ENCODE measurements around the gene SLIT3. TPM values are rescaled to one million over a fixed set of nuclear protein-coding genes. Genes with fewer than 3 reads are reported as not detected.

The SLIT3 gene
- total RNA-seq, 8 experiments from 2014 or later: 6.1 to 159 (median 64.4) TPM

DNA sequence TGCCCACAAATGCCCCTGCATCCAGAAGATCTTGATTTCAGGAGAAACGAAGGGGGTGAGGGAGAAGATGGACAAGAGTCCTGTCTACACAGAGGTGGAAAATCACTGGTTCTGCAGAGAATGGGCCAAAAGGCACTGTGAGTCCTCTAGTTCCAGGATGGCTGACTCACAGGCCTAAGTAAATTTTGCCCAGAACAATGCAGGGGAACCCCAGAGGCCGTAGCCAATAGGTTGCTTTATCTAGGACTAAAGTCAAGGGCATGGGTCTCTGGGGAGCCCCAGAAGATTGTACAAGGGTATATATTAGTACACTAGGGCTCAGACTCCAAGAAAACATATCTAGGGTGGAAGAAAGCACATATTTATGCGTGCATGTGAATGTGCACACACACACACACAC, 98.0 kb downstream of the SLIT3 start:
- peaks cover 3 to 8% of the 10 kb centered on the region in 2 donors for H3K4me1 ChIP-seq (replicated peaks in 1 of 2)
- H3K4me3 ChIP-seq: no peak overlapping the region
- H3K27ac ChIP-seq: no peak overlapping the region
- 80 to 100% (median 87%) methylated on average over 1 to 3 of the region's 3 CpGs; no CpG with 5 or more reads in 5 of the 10 experiments for WGBS, 10 experiments
- in situ Hi-C loops (cut with MboI; ENCODE audit: low pct_unique_long_range_greater_than_20kb in 2 of 9, low sequenced_read_pairs in 9 of 9, unreplicated experiment in 9 of 9): no loop called here
- no peak for ATAC-seq (replicated peaks in 6 of 8)

DNA sequence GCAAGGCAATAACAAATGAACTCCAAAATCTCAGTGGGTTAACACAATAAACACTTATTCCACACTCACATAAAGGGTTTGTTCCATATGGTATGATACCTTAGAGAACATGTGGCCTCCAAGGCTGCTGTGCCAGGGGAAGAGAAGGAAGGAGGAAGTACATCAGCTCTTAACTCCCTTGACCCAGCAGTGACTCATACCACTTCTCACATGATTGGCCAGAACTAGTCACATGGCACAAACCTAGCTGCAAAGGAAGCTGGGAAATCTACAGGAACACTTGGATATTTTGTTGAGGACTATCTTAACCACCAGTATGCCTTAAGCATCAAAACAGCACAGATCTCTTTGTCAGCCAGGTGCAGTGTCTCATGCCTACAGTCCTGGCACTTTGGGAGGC, 99.3 kb downstream of the SLIT3 start:
- ATAC-seq (replicated peaks in 6 of 8): no peak
- Histone ChIP-seq H3K4me1 (replicated peaks in 1 of 2) (peaks cover 3 to 8% of the 10 kb centered on the region in 2 donors), H3K4me3 (no peak overlapping the region), H3K27ac (no peak overlapping the region)
- in situ Hi-C loops (cut with MboI; ENCODE audit: low pct_unique_long_range_greater_than_20kb in 2 of 9, low sequenced_read_pairs in 9 of 9, unreplicated experiment in 9 of 9): no loop called here

DNA sequence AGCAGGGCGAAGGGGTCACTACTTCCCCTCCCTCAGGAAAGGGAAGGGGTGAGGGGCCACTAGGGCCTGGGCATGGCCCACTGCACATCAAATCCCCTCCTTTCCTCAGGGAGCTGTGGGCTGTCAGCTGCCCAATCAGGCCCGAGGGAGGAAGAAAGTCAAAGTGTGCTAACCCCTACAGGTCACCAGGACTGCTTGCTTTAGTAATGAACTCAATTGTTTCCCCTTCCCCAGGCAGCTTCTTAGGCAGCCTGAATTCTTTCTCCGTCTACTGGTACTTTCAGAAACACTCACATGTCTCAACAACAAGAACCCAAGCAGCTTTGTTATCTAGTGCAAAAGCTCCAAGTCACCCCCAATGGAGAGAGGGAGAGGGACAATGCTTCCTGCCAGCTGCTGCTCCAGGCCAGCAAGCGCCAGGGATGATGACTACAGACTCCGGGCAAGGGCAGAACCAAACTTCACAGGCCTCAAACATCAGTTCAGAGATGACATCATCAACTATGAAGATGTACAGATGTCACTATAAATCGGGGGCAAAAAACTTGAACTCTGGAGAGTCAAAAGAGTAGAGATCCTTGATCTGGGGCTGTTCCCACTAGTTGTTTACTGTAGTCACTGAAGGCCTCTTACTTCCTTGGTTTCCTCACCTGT, 100.7 kb downstream of the SLIT3 start:
- H3K4me1 ChIP-seq (replicated peaks in 1 of 2): peaks cover 3 to 8% of the 10 kb centered on the region in 2 donors
- no peak overlapping the region for H3K4me3 ChIP-seq
- peak in 1 of 8 experiments; percentile 36 for ATAC-seq (replicated peaks in 6 of 8)
- WGBS, 10 experiments: 35 to 100% (median 74%) methylated on average over 1 to 5 of the region's 6 CpGs; no CpG with 5 or more reads in 2 of the 10 experiments
- no peak overlapping the region for H3K27ac ChIP-seq
- in situ Hi-C loops (cut with MboI; ENCODE audit: low pct_unique_long_range_greater_than_20kb in 2 of 9, low sequenced_read_pairs in 9 of 9, unreplicated experiment in 9 of 9): no loop called here

DNA sequence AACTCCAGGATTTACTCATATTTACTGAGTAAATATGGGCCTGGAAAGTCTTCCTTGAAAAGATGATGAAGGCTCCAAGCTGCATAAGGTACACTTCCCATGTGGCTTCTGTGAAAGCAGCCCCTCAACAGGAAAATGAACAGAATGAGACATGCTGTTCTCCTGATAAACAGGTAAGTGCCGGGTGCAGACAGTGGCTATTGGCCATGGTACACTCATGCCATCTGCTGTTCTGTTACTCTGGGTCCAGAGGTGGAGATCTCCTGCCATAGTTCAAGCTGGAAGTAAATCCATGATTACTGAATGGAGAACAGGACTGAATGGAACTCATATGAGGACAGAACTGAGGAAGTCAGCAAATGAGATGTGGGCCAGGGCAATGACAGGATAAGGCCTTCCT, 103.6 kb downstream of the SLIT3 start:
- in situ Hi-C loops (cut with MboI; ENCODE audit: low pct_unique_long_range_greater_than_20kb in 2 of 9, low sequenced_read_pairs in 9 of 9, unreplicated experiment in 9 of 9): no loop called here

DNA sequence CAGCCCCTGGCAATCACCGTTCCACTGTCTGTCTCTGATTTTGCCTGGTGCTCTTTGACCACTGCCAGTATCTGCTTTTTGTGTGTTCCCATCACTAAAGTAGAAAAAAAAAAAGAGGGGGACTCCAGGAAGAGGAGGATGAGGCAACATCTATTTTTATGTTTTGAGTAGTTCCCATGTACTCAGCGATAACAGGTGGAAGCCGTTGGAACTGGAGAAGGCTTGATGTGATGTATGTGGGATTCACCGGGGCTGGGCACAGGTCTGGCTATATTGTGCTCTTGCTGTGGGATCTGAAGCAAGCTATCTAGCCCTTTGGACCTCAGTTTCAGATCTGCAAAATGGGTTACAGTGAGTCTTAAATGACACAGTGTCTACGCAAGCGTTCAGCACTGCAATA, 104.9 kb downstream of the SLIT3 start:
- WGBS, 10 experiments: 80 to 100% (median 92%) methylated on average over 1 to 6 of the region's 6 CpGs; no CpG with 5 or more reads in 3 of the 10 experiments
- no peaks in the 10 kb centered on the region for H3K4me1 ChIP-seq (replicated peaks in 1 of 2)
- in situ Hi-C loops (cut with MboI; ENCODE audit: low pct_unique_long_range_greater_than_20kb in 2 of 9, low sequenced_read_pairs in 9 of 9, unreplicated experiment in 9 of 9): no loop called here
- no peak overlapping the region for H3K27ac ChIP-seq
- no peak for ATAC-seq (replicated peaks in 6 of 8)
- no peak overlapping the region for H3K4me3 ChIP-seq

More for the DNA sequence above, 103.6 kb downstream of the SLIT3 start:
- ATAC-seq (replicated peaks in 6 of 8): peak in 2 of 8 experiments; percentile 38 to 63
- 100% methylated on average over 1 of the region's 1 CpG; no CpG with 5 or more reads in 9 of the 10 experiments for WGBS, 10 experiments
- no peak overlapping the region for H3K27ac ChIP-seq
- H3K4me3 ChIP-seq: no peak overlapping the region
- H3K4me1 ChIP-seq (replicated peaks in 1 of 2): no peaks in the 10 kb centered on the region

DNA sequence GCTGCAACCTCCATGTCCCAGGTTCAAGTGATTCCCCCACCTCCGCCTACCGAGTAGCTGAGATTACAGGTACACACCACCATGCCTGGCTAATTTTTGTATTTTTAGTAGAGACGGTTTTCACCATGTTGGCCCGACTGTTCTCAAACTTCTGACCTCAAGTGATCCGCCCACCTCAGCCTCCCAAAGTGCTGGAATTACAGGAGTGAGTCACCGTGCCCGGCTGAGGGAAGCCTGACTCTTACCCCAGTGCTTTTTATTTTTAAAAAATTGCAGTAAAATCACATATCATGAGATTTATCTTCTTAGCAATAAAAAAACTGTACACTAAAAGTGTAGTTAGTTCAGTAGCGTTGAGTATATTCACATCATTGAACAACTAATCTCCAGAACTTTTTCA, 105.3 kb downstream of the SLIT3 start:
- Histone ChIP-seq H3K4me1 (replicated peaks in 1 of 2) (no peaks in the 10 kb centered on the region), H3K27ac (no peak overlapping the region), H3K4me3 (no peak overlapping the region)
- in situ Hi-C loops (cut with MboI; ENCODE audit: low pct_unique_long_range_greater_than_20kb in 2 of 9, low sequenced_read_pairs in 9 of 9, unreplicated experiment in 9 of 9): no loop called here
- peak in 1 of 8 experiments; percentile 47 for ATAC-seq (replicated peaks in 6 of 8)
- 0 to 100% (median 86%) methylated on average over 2 to 8 of the region's 8 CpGs; no CpG with 5 or more reads in 1 of the 10 experiments for WGBS, 10 experiments

DNA sequence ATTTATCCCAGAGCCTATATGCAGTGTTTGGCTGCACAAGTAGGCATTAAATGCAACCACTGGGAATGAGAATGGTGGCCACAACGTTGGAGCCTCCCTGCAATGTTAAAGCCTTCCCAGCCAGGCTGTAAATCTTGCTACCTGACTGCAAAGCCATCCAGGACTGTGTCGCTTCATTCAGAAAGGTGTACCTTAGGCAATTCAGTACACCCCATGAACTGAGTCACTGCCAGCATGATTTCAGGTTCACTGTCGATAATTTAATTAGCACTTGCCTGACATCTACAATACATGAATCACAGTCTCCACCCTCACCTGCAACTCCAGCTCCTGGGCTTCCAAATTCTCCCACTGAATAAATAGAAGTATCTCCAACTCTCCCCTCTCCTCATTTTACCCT, 108.4 kb downstream of the SLIT3 start:
- Histone ChIP-seq H3K27ac (no peak overlapping the region), H3K4me1 (replicated peaks in 1 of 2) (no peaks in the 10 kb centered on the region), H3K4me3 (no peak overlapping the region)
- ATAC-seq (replicated peaks in 6 of 8): peak in 1 of 8 experiments; percentile 86
- in situ Hi-C loops (cut with MboI; ENCODE audit: low pct_unique_long_range_greater_than_20kb in 2 of 9, low sequenced_read_pairs in 9 of 9, unreplicated experiment in 9 of 9): no loop called here
- WGBS, 10 experiments: 0 to 100% (median 79%) methylated on average over 1 to 3 of the region's 3 CpGs; no CpG with 5 or more reads in 6 of the 10 experiments

DNA sequence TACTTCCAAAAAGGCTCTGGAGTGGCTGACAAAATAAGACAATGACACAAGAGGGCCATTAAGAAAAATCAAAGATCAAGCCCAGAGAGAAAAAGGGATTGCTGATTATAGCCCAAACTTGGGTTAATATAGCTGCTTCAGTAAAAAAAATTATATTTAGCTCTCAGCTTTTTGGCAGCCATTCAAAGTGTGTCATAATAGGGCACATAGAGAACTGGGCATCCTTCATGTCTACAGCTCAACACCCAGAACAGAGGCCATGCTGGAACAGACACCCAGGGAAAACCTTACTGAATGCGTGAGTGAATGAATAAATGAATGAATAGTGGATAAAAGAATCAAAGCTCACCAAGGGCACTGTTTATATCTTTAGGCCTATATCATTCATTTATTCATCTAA, 110.1 kb downstream of the SLIT3 start:
- in situ Hi-C loops (cut with MboI; ENCODE audit: low pct_unique_long_range_greater_than_20kb in 2 of 9, low sequenced_read_pairs in 9 of 9, unreplicated experiment in 9 of 9): no loop called here
- no peak overlapping the region for H3K27ac ChIP-seq
- no peak for ATAC-seq (replicated peaks in 6 of 8)
- no peak overlapping the region for H3K4me3 ChIP-seq
- WGBS, 10 experiments: 60 to 100% (median 88%) methylated on average over 1 of the region's 1 CpG; no CpG with 5 or more reads in 3 of the 10 experiments
- no peaks in the 10 kb centered on the region for H3K4me1 ChIP-seq (replicated peaks in 1 of 2)

DNA sequence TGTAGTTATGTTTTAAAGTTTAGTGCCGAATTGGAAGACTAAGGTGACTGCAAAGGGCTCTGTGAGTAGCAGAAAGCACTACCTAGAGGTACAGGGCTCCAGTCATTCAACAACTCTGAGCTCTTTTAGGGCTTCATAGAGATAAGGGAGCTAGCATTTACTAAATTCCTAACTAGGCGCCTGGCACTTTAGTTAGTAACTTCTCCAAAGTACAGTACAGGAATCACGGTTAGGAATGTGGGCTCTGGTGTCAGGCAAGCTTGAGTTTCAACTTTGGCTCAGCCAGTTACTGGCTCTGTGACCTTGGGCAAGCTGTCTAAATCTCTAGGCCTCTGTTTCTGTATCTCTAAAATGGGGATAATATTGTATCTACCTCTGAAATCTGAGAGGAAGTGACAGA, 115.3 kb downstream of the SLIT3 start:
- WGBS, 10 experiments: 40 to 100% (median 90%) methylated on average over 1 to 2 of the region's 3 CpGs; no CpG with 5 or more reads in 5 of the 10 experiments
- H3K27ac ChIP-seq: no peak overlapping the region

DNA sequence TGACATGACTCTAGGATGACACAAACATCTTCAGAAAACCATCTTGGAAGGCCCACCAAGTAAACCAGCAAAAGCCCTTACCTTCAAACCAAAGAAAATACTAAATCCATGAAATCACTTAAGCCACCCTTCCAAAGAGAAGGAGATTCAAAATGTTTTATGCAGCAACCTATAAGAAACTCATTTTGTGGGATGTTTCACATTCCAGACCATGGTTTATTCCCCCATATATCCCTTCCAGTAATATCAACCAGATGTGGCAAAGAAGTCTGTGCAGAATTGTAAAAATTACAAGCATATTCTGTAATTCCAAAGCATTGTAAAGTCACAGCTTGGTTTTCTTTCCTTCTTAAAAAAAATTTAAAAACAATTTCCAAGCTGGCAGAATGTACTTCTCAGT, 117.4 kb downstream of the SLIT3 start:
- no peak overlapping the region for H3K4me3 ChIP-seq
- in situ Hi-C loops (cut with MboI; ENCODE audit: low pct_unique_long_range_greater_than_20kb in 2 of 9, low sequenced_read_pairs in 9 of 9, unreplicated experiment in 9 of 9): no loop called here
- no peak overlapping the region for H3K27ac ChIP-seq
- H3K4me1 ChIP-seq (replicated peaks in 1 of 2): no peaks in the 10 kb centered on the region
- ATAC-seq (replicated peaks in 6 of 8): peak in 3 of 8 experiments; percentile 25 to 61 (median 32)

More for the DNA sequence above, 115.3 kb downstream of the SLIT3 start:
- Histone ChIP-seq H3K4me1 (replicated peaks in 1 of 2) (no peaks in the 10 kb centered on the region), H3K4me3 (no peak overlapping the region)
- in situ Hi-C loops (cut with MboI; ENCODE audit: low pct_unique_long_range_greater_than_20kb in 2 of 9, low sequenced_read_pairs in 9 of 9, unreplicated experiment in 9 of 9): no loop called here
- no peak for ATAC-seq (replicated peaks in 6 of 8)

DNA sequence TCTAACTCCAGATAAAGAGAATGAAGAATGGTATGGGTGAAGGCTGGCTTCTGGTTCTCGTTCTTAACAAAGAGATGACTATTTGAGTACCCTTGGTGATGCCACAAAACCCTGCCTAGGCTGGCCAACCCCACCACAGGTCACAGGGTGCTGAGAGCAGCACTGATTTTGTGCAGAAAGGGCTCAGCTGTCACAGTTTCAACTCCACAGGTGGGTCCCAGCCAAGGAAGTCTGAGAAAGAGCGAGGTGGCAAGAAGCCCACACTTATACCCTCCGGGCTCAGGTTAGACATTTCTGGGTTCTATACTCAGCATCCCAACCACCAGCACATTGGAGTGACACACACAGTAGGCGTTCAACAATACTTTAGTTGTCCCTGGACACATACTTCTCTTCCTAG, 118.1 kb downstream of the SLIT3 start:
- in situ Hi-C loops (cut with MboI; ENCODE audit: low pct_unique_long_range_greater_than_20kb in 2 of 9, low sequenced_read_pairs in 9 of 9, unreplicated experiment in 9 of 9): no loop called here
- ATAC-seq (replicated peaks in 6 of 8): no peak
- 20 to 100% (median 80%) methylated on average over 1 to 4 of the region's 4 CpGs; no CpG with 5 or more reads in 1 of the 10 experiments for WGBS, 10 experiments

DNA sequence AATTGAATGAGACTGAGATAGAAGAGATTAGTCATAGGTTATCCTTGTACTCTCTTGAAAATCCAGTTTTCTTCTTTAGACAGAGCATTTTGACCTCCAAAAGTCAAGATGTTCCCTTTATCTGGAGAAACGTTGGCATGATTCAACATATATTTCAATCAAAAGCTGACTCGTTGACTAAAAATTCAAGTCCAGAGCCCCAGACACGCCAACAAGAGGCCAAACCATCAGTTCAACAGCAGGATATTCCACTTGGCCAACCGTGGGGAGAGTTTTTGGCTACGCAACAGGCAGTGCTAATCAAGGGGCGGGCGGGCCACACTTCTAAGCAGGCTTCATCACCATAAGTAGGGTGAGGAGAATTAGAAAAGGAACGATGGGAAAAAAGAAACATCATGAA, 119.1 kb downstream of the SLIT3 start:
- Histone ChIP-seq H3K4me3 (no peak overlapping the region), H3K27ac (no peak overlapping the region), H3K4me1 (replicated peaks in 1 of 2) (peaks cover 11% of the 10 kb centered on the region in 2 donors)
- 0 to 80% (median 58%) methylated on average over 1 to 8 of the region's 8 CpGs; no CpG with 5 or more reads in 1 of the 10 experiments for WGBS, 10 experiments
- in situ Hi-C loops (cut with MboI; ENCODE audit: low pct_unique_long_range_greater_than_20kb in 2 of 9, low sequenced_read_pairs in 9 of 9, unreplicated experiment in 9 of 9): no loop called here
- peak in 3 of 8 experiments; percentile 70 to 89 (median 83) for ATAC-seq (replicated peaks in 6 of 8)

More for the DNA sequence above, 118.1 kb downstream of the SLIT3 start:
- Histone ChIP-seq H3K4me1 (replicated peaks in 1 of 2) (peaks cover under 1 to 2% of the 10 kb centered on the region in 2 donors), H3K4me3 (no peak overlapping the region), H3K27ac (no peak overlapping the region)

DNA sequence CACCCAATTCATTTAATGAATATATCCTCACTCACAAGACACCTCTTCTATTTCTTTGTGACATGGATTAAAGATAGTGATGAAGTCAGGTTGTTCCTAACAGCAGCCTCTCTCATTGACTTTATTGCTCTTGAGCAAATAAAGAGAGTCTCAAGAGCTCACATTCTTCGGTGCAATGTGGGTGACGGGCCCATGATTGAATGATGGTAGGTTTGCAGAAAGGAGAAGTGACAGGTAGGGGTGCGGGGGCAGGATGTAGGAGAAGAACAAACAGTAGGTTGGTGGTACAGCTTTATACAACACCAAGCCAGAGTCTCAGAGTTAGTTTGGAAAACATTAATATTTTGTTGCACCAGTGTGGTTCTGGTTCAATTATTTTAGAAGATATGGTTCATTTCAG, 122.2 kb downstream of the SLIT3 start:
- H3K4me1 ChIP-seq (replicated peaks in 1 of 2): peaks cover 14 to 17% of the 10 kb centered on the region in 2 donors
- no peak overlapping the region for H3K4me3 ChIP-seq
- peak in 1 of 8 experiments; percentile 6 for ATAC-seq (replicated peaks in 6 of 8)
- WGBS, 10 experiments: 86 to 100% (median 100%) methylated on average over 1 to 3 of the region's 3 CpGs; no CpG with 5 or more reads in 3 of the 10 experiments
- no peak overlapping the region for H3K27ac ChIP-seq
- in situ Hi-C loops (cut with MboI; ENCODE audit: low pct_unique_long_range_greater_than_20kb in 2 of 9, low sequenced_read_pairs in 9 of 9, unreplicated experiment in 9 of 9): no loop called here

DNA sequence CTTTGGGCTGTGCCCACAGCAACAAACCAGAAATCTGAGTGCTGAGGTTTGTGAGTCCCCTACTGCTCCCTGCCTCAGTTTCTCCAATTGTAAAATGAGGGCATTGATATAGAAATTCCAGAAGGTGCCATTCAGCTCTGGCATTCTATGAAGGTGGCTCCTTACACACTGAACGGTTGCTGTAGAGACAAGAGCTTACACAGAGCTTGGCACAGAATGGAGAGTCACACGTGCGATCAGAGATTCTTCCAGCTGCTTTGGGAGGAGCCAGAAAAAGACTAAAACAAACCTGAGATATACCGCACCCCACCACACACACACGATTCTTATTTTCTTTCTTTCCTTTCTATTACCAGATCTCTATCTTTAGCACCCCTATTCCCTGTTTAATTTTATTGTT, 122.7 kb downstream of the SLIT3 start:
- no peak for ATAC-seq (replicated peaks in 6 of 8)
- WGBS, 10 experiments: 31 to 92% (median 87%) methylated on average over 2 to 5 of the region's 5 CpGs; no CpG with 5 or more reads in 2 of the 10 experiments
- Histone ChIP-seq H3K4me1 (replicated peaks in 1 of 2) (peaks cover 14 to 17% of the 10 kb centered on the region in 2 donors), H3K4me3 (no peak overlapping the region), H3K27ac (no peak overlapping the region)
- in situ Hi-C loops (cut with MboI; ENCODE audit: low pct_unique_long_range_greater_than_20kb in 2 of 9, low sequenced_read_pairs in 9 of 9, unreplicated experiment in 9 of 9): no loop called here

All from motor neuron (in vitro differentiated cells).